ENCODE measurements around the gene GRK6.

The GRK6 gene

GRCh38 chr5:177426566-177427210 is at the start of gene GRK6:
Gene GRK6, plus strand, starts transcription at chr5:177426676. Its CDS starts 170 bp downstream, at chr5:177426846.
- H3K27ac Mint-ChIP-seq = peak within 1 kb of the TSS; percentile 95
- H3K27me3 Mint-ChIP-seq (ENCODE audit: low read depth) = no peaks in the 10 kb centered on the region
- H3K4me3 Mint-ChIP-seq = peak within 1 kb of the TSS; percentile 91
- H3K36me3 Mint-ChIP-seq (ENCODE audit: low read depth) = peaks cover 25% of the 10 kb centered on the region
- H3K9me3 Mint-ChIP-seq = no peaks in the 10 kb centered on the region
- peaks cover 43% of the 10 kb centered on the region for H3K4me1 Mint-ChIP-seq (ENCODE audit: low read depth)

- Mint-ChIP-seq H3K9me3 (no peaks in the 10 kb centered on the region), H3K4me3 (no peak overlapping the region), H3K36me3 (ENCODE audit: low read depth) (peaks cover 11% of the 10 kb centered on the region), H3K27me3 (ENCODE audit: low read depth) (no peaks in the 10 kb centered on the region), H3K27ac (no peak overlapping the region), H3K4me1 (ENCODE audit: low read depth) (peaks cover 24% of the 10 kb centered on the region)
Observed at GRCh38 chr5:177377851-177378776, 48.4 kb upstream of the GRK6 start.

GRCh38 chr5:177378884-177379883 is 47.3 kb upstream of the GRK6 start:
- Mint-ChIP-seq H3K4me3 (no peak overlapping the region), H3K36me3 (ENCODE audit: low read depth) (peaks cover 5% of the 10 kb centered on the region), H3K27ac (peak overlapping the region; percentile 6)

GRCh38 chr5:177380805-177381126 is 45.7 kb upstream of the GRK6 start:
- Mint-ChIP-seq H3K27me3 (ENCODE audit: low read depth) (no peaks in the 10 kb centered on the region), H3K9me3 (no peaks in the 10 kb centered on the region), H3K4me1 (ENCODE audit: low read depth) (peaks cover 14% of the 10 kb centered on the region), H3K36me3 (ENCODE audit: low read depth) (no peaks in the 10 kb centered on the region), H3K27ac (no peak overlapping the region), H3K4me3 (no peak overlapping the region)

More at GRCh38 chr5:177378884-177379883, 47.3 kb upstream of the GRK6 start:
- H3K9me3 Mint-ChIP-seq = no peaks in the 10 kb centered on the region
- peaks cover 17% of the 10 kb centered on the region for H3K4me1 Mint-ChIP-seq (ENCODE audit: low read depth)
- H3K27me3 Mint-ChIP-seq (ENCODE audit: low read depth) = no peaks in the 10 kb centered on the region

DNA sequence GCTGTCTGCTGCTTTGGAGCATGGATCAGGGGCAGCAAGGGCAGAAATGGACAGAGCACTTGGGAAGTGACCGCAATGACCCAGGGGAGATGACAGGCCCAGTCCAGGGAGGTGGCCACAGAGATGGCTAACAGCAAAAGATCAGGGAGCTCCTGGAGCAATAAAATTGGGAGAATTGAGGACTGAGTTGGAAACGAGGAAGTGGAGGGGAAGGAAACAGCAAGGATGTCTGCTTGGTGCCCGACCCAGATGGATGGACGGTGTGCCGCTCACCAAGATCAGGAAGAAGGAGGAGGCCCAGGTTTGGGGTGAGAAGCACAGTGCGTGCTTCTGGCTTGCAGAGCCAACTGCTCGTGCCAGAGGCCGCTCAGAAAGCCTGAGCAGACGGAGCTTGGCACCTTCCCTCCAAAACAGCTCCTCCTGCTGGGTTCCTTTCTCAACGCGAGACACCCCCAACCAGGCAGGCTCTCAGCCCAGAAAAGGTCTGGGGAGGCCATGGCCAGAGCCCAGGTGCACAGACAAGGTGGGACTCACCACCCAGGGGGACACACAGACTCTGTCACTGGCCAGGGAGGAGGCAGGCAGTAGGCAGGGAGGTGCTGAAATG is 44.0 kb upstream of the GRK6 start:
- H3K4me3 Mint-ChIP-seq = no peak overlapping the region
- peaks cover 14% of the 10 kb centered on the region for H3K4me1 Mint-ChIP-seq (ENCODE audit: low read depth)
- no peaks in the 10 kb centered on the region for H3K27me3 Mint-ChIP-seq (ENCODE audit: low read depth)
- H3K9me3 Mint-ChIP-seq = no peaks in the 10 kb centered on the region
- no peaks in the 10 kb centered on the region for H3K36me3 Mint-ChIP-seq (ENCODE audit: low read depth)
- H3K27ac Mint-ChIP-seq = peak overlapping the region; percentile 52

- no peak overlapping the region for H3K27ac Mint-ChIP-seq
- H3K27me3 Mint-ChIP-seq (ENCODE audit: low read depth) = no peaks in the 10 kb centered on the region
- H3K36me3 Mint-ChIP-seq (ENCODE audit: low read depth) = no peaks in the 10 kb centered on the region
- H3K4me1 Mint-ChIP-seq (ENCODE audit: low read depth) = peaks cover 14% of the 10 kb centered on the region
- H3K9me3 Mint-ChIP-seq = no peaks in the 10 kb centered on the region
- H3K4me3 Mint-ChIP-seq = no peak overlapping the region
Observed at GRCh38 chr5:177383181-177383580, 43.3 kb upstream of the GRK6 start.

DNA sequence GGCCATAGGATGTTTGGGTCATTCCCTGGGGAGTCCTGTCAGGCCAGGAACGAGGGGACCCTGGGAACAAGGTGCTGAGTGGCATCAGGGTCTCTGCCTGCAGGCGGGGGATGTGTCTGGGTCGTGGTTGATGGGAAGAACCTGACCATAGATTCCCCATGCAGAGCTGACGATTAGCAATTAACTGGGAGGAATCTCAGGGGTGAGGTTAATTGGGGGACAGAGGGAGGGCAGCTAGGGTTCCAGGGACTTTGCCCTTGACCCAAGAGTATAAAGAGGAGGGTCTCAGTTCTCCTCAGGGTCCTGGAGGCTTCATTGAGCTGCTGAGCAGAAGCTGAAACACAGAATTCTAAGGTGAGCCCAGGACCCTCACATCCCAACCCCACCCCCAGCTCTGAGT is 42.3 kb upstream of the GRK6 start, which contains the start of gene SLC34A1:
Gene SLC34A1 (plus strand): TSS at position 301 of the 400 bp plus-strand sequence. CDS start 1,308 bp downstream, outside the sequence.
- Mint-ChIP-seq H3K9me3 (no peaks in the 10 kb centered on the region), H3K27me3 (ENCODE audit: low read depth) (no peaks in the 10 kb centered on the region), H3K4me3 (no peak within 1 kb of the TSS), H3K27ac (no peak within 1 kb of the TSS), H3K4me1 (ENCODE audit: low read depth) (peaks cover 22% of the 10 kb centered on the region), H3K36me3 (ENCODE audit: low read depth) (no peaks in the 10 kb centered on the region)

DNA sequence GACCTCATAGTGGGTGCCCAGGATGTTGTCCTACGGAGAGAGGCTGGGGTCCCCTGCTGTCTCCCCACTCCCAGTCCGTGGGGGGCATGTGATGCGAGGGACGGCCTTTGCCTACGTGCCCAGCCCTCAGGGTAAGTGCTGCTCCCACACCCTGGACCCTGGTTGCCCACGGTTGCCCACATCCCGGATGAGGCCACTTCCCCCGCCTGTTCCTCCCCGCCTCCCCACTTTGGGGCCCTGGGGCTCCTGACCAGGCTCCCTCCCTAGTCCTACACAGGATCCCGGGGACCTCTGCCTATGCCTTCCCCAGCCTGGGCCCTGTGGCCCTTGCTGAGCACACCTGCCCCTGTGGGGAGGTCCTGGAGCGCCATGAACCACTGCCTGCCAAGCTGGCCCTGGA is 40.8 kb upstream of the GRK6 start:
- H3K9me3 Mint-ChIP-seq = no peaks in the 10 kb centered on the region
- H3K4me1 Mint-ChIP-seq (ENCODE audit: low read depth) = peaks cover 28% of the 10 kb centered on the region
- no peaks in the 10 kb centered on the region for H3K36me3 Mint-ChIP-seq (ENCODE audit: low read depth)
- no peak overlapping the region for H3K4me3 Mint-ChIP-seq
- H3K27ac Mint-ChIP-seq = no peak overlapping the region
- no peaks in the 10 kb centered on the region for H3K27me3 Mint-ChIP-seq (ENCODE audit: low read depth)

GRCh38 chr5:177386542-177386941 is 39.9 kb upstream of the GRK6 start:
- H3K4me3 Mint-ChIP-seq = no peak overlapping the region
- H3K27me3 Mint-ChIP-seq (ENCODE audit: low read depth) = no peaks in the 10 kb centered on the region
- H3K27ac Mint-ChIP-seq = no peak overlapping the region
- peaks cover 33% of the 10 kb centered on the region for H3K4me1 Mint-ChIP-seq (ENCODE audit: low read depth)
- H3K9me3 Mint-ChIP-seq = no peaks in the 10 kb centered on the region
- H3K36me3 Mint-ChIP-seq (ENCODE audit: low read depth) = no peaks in the 10 kb centered on the region

- Mint-ChIP-seq H3K36me3 (ENCODE audit: low read depth) (no peaks in the 10 kb centered on the region), H3K9me3 (no peaks in the 10 kb centered on the region), H3K4me1 (ENCODE audit: low read depth) (peaks cover 30% of the 10 kb centered on the region), H3K27ac (no peak overlapping the region), H3K27me3 (ENCODE audit: low read depth) (no peaks in the 10 kb centered on the region), H3K4me3 (no peak overlapping the region)
Observed at GRCh38 chr5:177387405-177387804, 39.1 kb upstream of the GRK6 start.

- no peak overlapping the region for H3K4me3 Mint-ChIP-seq
- H3K27me3 Mint-ChIP-seq (ENCODE audit: low read depth) = no peaks in the 10 kb centered on the region
- H3K27ac Mint-ChIP-seq = peak overlapping the region; percentile 13
- peaks cover 29% of the 10 kb centered on the region for H3K4me1 Mint-ChIP-seq (ENCODE audit: low read depth)
- H3K36me3 Mint-ChIP-seq (ENCODE audit: low read depth) = no peaks in the 10 kb centered on the region
- H3K9me3 Mint-ChIP-seq = no peaks in the 10 kb centered on the region
Observed at GRCh38 chr5:177388521-177389052, 37.9 kb upstream of the GRK6 start.

DNA sequence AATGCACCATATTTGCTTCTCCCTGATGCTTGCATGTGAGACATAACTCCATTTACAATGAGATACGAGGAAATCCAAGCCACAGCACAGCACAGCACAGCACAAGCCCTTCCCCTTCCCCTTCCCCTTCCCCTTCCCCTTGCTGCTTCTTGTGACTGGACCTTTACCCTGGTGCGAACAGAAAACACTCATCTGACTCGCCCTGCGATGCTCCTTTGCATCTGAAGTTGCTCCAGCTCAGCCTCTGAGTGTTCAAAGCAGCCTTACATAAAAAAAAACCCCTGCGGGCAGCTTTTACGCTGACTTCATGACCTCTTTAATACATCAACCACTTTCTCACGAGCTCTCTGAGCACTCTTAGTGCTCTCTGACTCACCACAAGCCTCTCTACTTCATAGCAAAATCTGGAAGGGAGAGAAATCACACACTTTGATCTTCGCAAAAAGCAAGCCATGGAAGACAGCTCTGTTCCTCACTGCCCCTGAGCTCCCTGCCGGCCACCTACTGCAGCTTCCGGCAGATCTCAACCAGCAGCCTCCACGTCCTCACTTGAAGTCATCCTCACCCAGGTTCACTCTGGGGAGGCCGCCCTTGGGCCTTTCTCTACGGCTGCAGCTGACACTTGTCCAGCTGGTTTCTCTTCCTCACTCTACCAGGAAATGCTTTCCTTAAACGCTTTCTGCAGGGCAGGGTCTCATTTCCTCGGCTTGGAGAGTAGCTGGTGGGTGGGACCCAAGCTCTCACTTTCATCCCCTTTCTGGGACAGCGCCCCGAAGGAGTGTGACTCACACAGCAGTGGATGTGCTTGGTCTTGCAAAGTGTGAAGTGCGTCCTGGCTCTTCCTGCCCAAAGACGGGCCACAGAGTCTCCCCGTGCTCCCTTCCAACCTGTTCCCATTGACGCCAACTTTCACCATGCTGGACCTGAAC is 37.0 kb upstream of the GRK6 start:
- Mint-ChIP-seq H3K4me1 (ENCODE audit: low read depth) (peaks cover 29% of the 10 kb centered on the region), H3K27me3 (ENCODE audit: low read depth) (no peaks in the 10 kb centered on the region), H3K9me3 (no peaks in the 10 kb centered on the region), H3K4me3 (peak overlapping the region; percentile 26), H3K27ac (peak overlapping the region; percentile 74), H3K36me3 (ENCODE audit: low read depth) (no peaks in the 10 kb centered on the region)

All from T-helper 1 cell treated with Interleukin-12 subunit alpha and Interleukin-12 subunit beta and Interleukin-4 antibody, amounts not matched to agents 30 μg/mL and 1 μg/mL, for 36 hours (primary cell).